H1 (cell line): ENCODE results near the gene RAB1B. TPM values are rescaled to one million over a fixed set of nuclear protein-coding genes. Genes with fewer than 3 reads are reported as not detected.

Source experiments
- CTCF ChIA-PET: fragments of 300-600 bp; sonication (Branson Sonifier 250); formaldehyde crosslinking; loops from one replicate; lab custom pipeline; 2021; ENCODE audit not compliant: partially characterized antibody; lab: Charles Lee
- POLR2A ChIA-PET: fragments of 300-600 bp; sonication (Branson Sonifier 250); formaldehyde crosslinking; loops from one replicate; lab custom pipeline; 2021; ENCODE audit warnings: inconsistent platforms; ENCODE audit not compliant: partially characterized antibody; lab: Charles Lee
- DNase-seq, 2 experiments: peaks; one replicate each; pipeline versions ENCODE4 v3.0.0 to v3.0.0-alpha.2; 2010 to 2022; ENCODE audit warnings: low spot score in 2 of 2, low read depth in 1 of 2, mixed read lengths in 1 of 2
- FAIRE-seq: peaks from 2 replicates; lab custom pipeline; 2011; peaks lifted over from hg19 to GRCh38; lab: Jason Lieb, UNC
- H2AFZ ChIP-seq: 2 replicates; pipeline ENCODE4 v1.8.1; 2012; ENCODE audit warnings: low read length, inconsistent platforms
- H2AK5ac ChIP-seq: 2 replicates; pipeline ENCODE4 v1.6.1; 2013; ENCODE audit warnings: low read depth, low read length
- H2BK120ac ChIP-seq: replicated peaks from 2 replicates; pipeline ENCODE3; 2013; ENCODE audit warnings: low read depth, low read length, inconsistent platforms
- H2BK12ac ChIP-seq: 2 replicates; pipeline ENCODE4 v1.6.1; 2013; ENCODE audit warnings: low read depth, low read length
- H2BK15ac ChIP-seq: 2 replicates; pipeline ENCODE4 v1.6.1; 2013; ENCODE audit warnings: low read length
- H2BK20ac ChIP-seq: 2 replicates; pipeline ENCODE4 v1.6.1; 2013; ENCODE audit warnings: low read length
- H2BK5ac ChIP-seq: 2 replicates; pipeline ENCODE4 v1.6.1; 2013; ENCODE audit warnings: low read depth, low read length
- H3K14ac ChIP-seq: 2 replicates; pipeline ENCODE4 v1.6.1; 2013; ENCODE audit warnings: inconsistent platforms; ENCODE audit not compliant: insufficient read length
- H3K18ac ChIP-seq: 2 replicates; pipeline ENCODE4 v1.6.1; 2013; ENCODE audit warnings: low read length; ENCODE audit errors: extremely low read depth
- H3K23ac ChIP-seq: 2 replicates; pipeline ENCODE4 v1.6.1; 2013; ENCODE audit warnings: inconsistent platforms; ENCODE audit not compliant: insufficient read length
- H3K23me2 ChIP-seq: 2 replicates; pipeline ENCODE4 v1.6.1; 2013; ENCODE audit warnings: low read depth, low read length
- H3K27ac ChIP-seq: 2 replicates; pipeline ENCODE4 v1.6.1; 2011; ENCODE audit warnings: low read depth, low read length, inconsistent platforms
- H3K27me3 ChIP-seq, 4 experiments: replicated peaks in 1 of 4; 1 replicate in 1 of 4; 2 replicates in 3 of 4; pipeline versions ENCODE4 v1.6.1 to v1.8.1; 2011 to 2013; ENCODE audit warnings: low read length in 3 of 4, mild to moderate bottlenecking in 3 of 4, inconsistent platforms in 2 of 4, mixed read lengths in 2 of 4, moderate library complexity in 1 of 4; ENCODE audit not compliant: control insufficient read depth in 3 of 4, insufficient read depth in 3 of 4; ENCODE audit errors: extremely low read depth in 1 of 4
- H3K36me3 ChIP-seq, 4 experiments: 2 replicates each; pipeline versions ENCODE4 v1.6.1 to v1.8.1; 2011 to 2013; ENCODE audit warnings: mild to moderate bottlenecking in 4 of 4, low read length in 3 of 4, moderate library complexity in 2 of 4, control low read depth in 1 of 4, inconsistent platforms in 1 of 4; ENCODE audit not compliant: insufficient read depth in 4 of 4, control insufficient read depth in 2 of 4
- H3K4ac ChIP-seq: replicated peaks from 2 replicates; pipeline ENCODE3; 2013; ENCODE audit warnings: low read length, low read depth, mixed read lengths, inconsistent platforms; ENCODE audit not compliant: insufficient read length
- H3K4me1 ChIP-seq, 4 experiments: replicated peaks in 1 of 4; 1 replicate in 1 of 4; 2 replicates in 3 of 4; pipeline versions ENCODE4 v1.6.1 to v1.8.1; 2011 to 2013; ENCODE audit warnings: low read length in 3 of 4, inconsistent platforms in 2 of 4, mixed read lengths in 1 of 4; ENCODE audit not compliant: insufficient read depth in 4 of 4, control insufficient read depth in 3 of 4
- H3K4me2 ChIP-seq, 2 experiments: 2 replicates each; pipeline versions ENCODE4 v1.6.1 to v1.8.1; 2011 to 2013; ENCODE audit warnings: low read depth in 2 of 2, low read length in 2 of 2, control low read depth in 1 of 2, inconsistent platforms in 1 of 2, mild to moderate bottlenecking in 1 of 2; ENCODE audit not compliant: insufficient read depth in 1 of 2
- H3K4me3 ChIP-seq, 4 experiments: fragments of 200-600, 300-600 bp in 1 of 4; sonication (generic), shearing (Covaris generic), sonication (Bioruptor Twin) in 1 of 4; 2 replicates each; pipeline versions ENCODE4 v1.5.1 to v1.8.1; 2011 to 2016; ENCODE audit warnings: low read length in 4 of 4, low read depth in 3 of 4, control low read depth in 2 of 4, inconsistent platforms in 2 of 4, mild to moderate bottlenecking in 2 of 4, mixed read lengths in 1 of 4, moderate library complexity in 1 of 4; ENCODE audit not compliant: insufficient read depth in 2 of 4; ENCODE audit errors: extremely low read depth in 1 of 4
- H3K56ac ChIP-seq: replicated peaks from 2 replicates; pipeline ENCODE3; 2013; ENCODE audit warnings: low read depth, mild to moderate bottlenecking, mixed read lengths, low read length, inconsistent platforms; ENCODE audit not compliant: insufficient read length
- H3K79me1 ChIP-seq: 2 replicates; pipeline ENCODE4 v1.6.1; 2013; ENCODE audit warnings: low read depth, low read length, control low read depth
- H3K79me2 ChIP-seq, 2 experiments: 2 replicates each; pipeline versions ENCODE4 v1.6.1 to v1.8.1; 2012 to 2013; ENCODE audit warnings: low read length in 2 of 2, mild to moderate bottlenecking in 2 of 2, inconsistent platforms in 1 of 2; ENCODE audit not compliant: insufficient read depth in 2 of 2, control insufficient read depth in 1 of 2
- H3K9ac ChIP-seq, 4 experiments: replicated peaks in 1 of 4; 1 replicate in 1 of 4; 2 replicates in 3 of 4; pipeline versions ENCODE4 v1.6.1 to v1.8.1; 2011 to 2013; ENCODE audit warnings: low read depth in 3 of 4, low read length in 3 of 4, control low read depth in 2 of 4, mild to moderate bottlenecking in 2 of 4, moderate library complexity in 2 of 4, inconsistent platforms in 1 of 4; ENCODE audit errors: extremely low read depth in 1 of 4
- H3K9me3 ChIP-seq, 2 experiments: 2 replicates each; pipeline versions ENCODE4 v1.6.1 to v1.8.1; 2012 to 2013; ENCODE audit warnings: mild to moderate bottlenecking in 2 of 2, moderate library complexity in 2 of 2, control low read depth in 1 of 2, inconsistent platforms in 1 of 2, low read depth in 1 of 2, low read length in 1 of 2, mixed read lengths in 1 of 2; ENCODE audit not compliant: insufficient read depth in 2 of 2
- H4K20me1 ChIP-seq, 2 experiments: replicated peaks in 1 of 2; 2 replicates each; pipeline versions ENCODE3 to v1.8.1; 2011 to 2013; ENCODE audit warnings: inconsistent platforms in 2 of 2, low read length in 2 of 2, mild to moderate bottlenecking in 1 of 2; ENCODE audit not compliant: insufficient read depth in 2 of 2, control insufficient read depth in 1 of 2
- H4K5ac ChIP-seq: 2 replicates; pipeline ENCODE4 v1.6.1; 2013; ENCODE audit warnings: low read length, low read depth, mixed read lengths, inconsistent platforms; ENCODE audit not compliant: insufficient read length
- H4K8ac ChIP-seq: 2 replicates; pipeline ENCODE4 v1.8.0; 2013; ENCODE audit warnings: mild to moderate bottlenecking, moderate library complexity, low read length, inconsistent platforms; ENCODE audit not compliant: insufficient read depth; ENCODE audit errors: extremely low read depth
- H4K91ac ChIP-seq: replicated peaks from 2 replicates; pipeline ENCODE3; 2013; ENCODE audit warnings: low read length, mixed read lengths, inconsistent platforms; ENCODE audit not compliant: insufficient read length
- BCL11A ChIP-seq, 2 experiments: IDR thresholded peaks; one replicate each; pipeline ENCODE4 v1.6.1; 2011; ENCODE audit warnings: low read depth in 2 of 2, low read length in 2 of 2, mild to moderate bottlenecking in 2 of 2
- KDM1A ChIP-seq: fragments of 200-600, 300-600 bp; sonication (generic); IDR thresholded peaks from 2 replicates; pipeline ENCODE4 v1.7.1; 2016; ENCODE audit warnings: mild to moderate bottlenecking, low read length, borderline replicate concordance
- SIX5 ChIP-seq: IDR thresholded peaks from 2 replicates; pipeline ENCODE4 v1.6.1; 2011; ENCODE audit warnings: mild to moderate bottlenecking, low read depth, low read length
- WGBS, 2 experiments: shearing (Covaris generic) in 1 of 2; methylation state at CpG; one replicate each; pipeline versions ENCODE4 v1.1.6 to v1.1.7; 2013 to 2015; ENCODE audit warnings: low lambda C conversion rate in 2 of 2, mixed read lengths in 2 of 2, inconsistent platforms in 1 of 2, low coverage in 1 of 2, missing lambda C conversion rate in 1 of 2; ENCODE audit not compliant: insufficient replicate concordance in 2 of 2, insufficient coverage in 1 of 2, insufficient read length in 1 of 2; ENCODE audit errors: extremely low coverage in 1 of 2, missing lambda C conversion rate in 1 of 2; 5-methylcytosine and 5-hydroxymethylcytosine counted together
- polyA plus RNA-seq, 7 experiments: library from polyadenylated mRNA; depleted of rRNA in 3 of 7; stranded (reverse) in 5 of 7; unstranded in 2 of 7; fragments of >200 nt in 5 of 7; fragments of 200-250 nt in 2 of 7; gene quantifications; 1 replicate in 5 of 7; 2 replicates in 1 of 7; 4 replicates in 1 of 7; pipeline versions ENCODE4 v1.2.1 to v1.2.3, GENCODE V29; 2011 to 2013; ENCODE audit warnings: missing spikeins in 2 of 7, mixed read lengths in 2 of 7
- total RNA-seq: library from RNA; stranded (reverse); fragmentation: NEBNext Ultra II Directional; extraction: Animal tissue kit (Norgen Biotek cat#: 25700); gene quantifications from 2 replicates; pipeline ENCODE4 v1.2.1, GENCODE V29; 2021

Gene RAB1B
- total and polyA plus RNA-seq, 2 of the 8 experiments (the other 6 are each of a cell fraction or from before 2014, with no cell fraction given), result 100 to 217 TPM

GRCh38 chr11:66259225-66259624, 9.2 kb upstream of the RAB1B start:
- DNase-seq, result no peak
- H2BK20ac ChIP-seq, result no peak overlapping the region
- H3K36me3 ChIP-seq, result peaks cover 12 to 24% (median 17%) of the 10 kb centered on the region in 4 experiments; a peak in 7 of 8 replicates
- no peak overlapping the region for H2AFZ ChIP-seq
- no peaks in the 10 kb centered on the region for H3K9me3 ChIP-seq
- no peak overlapping the region for H4K91ac ChIP-seq
- H3K14ac ChIP-seq, result no peak overlapping the region
- H2BK12ac ChIP-seq, result no peak overlapping the region
- peaks cover 0 to 5% of the 10 kb centered on the region in 2 experiments; a peak in 1 of 4 replicates for H3K79me2 ChIP-seq
- peak overlapping the region in 1 of 4 experiments; percentile 92; a peak in 2 of 8 replicates for H3K4me3 ChIP-seq
- H3K4me2 ChIP-seq, result peak overlapping the region in 1 of 2 experiments; percentile 27; a peak in 1 of 4 replicates
- no peak overlapping the region for H4K8ac ChIP-seq
- H3K27ac ChIP-seq, result no peak overlapping the region
- no peak overlapping the region for H3K18ac ChIP-seq
- ChIA-PET CTCF (interaction anchor here (0.6 to 1.5 kb wide), 7 partner anchors 7 to 304 kb away, joined by 3 to 8 read pairs (median 4); no protein-coding TSS in a partner anchor), POLR2A (interaction anchor here (0.7 to 1.2 kb wide), 4 partner anchors 14 to 208 kb away, joined by 3 to 4 read pairs (median 3); no protein-coding TSS in a partner anchor)
- peaks cover 0 to 5% (median 2%) of the 10 kb centered on the region in 4 experiments; a peak in 4 of 7 replicates for H3K4me1 ChIP-seq
- H2AK5ac ChIP-seq, result no peak overlapping the region
- WGBS, 2 experiments, result 90% methylated on average over 2 of the region's 2 CpGs; no CpG with 5 or more reads in 1 of the 2 experiments
- no peak overlapping the region for H3K23ac ChIP-seq
- no peak overlapping the region for H3K9ac ChIP-seq
- no peak overlapping the region for H3K4ac ChIP-seq
- H2BK5ac ChIP-seq, result no peak overlapping the region
- peaks cover 10% of the 10 kb centered on the region for H3K23me2 ChIP-seq
- no peak for FAIRE-seq
- peaks cover 5 to 19% of the 10 kb centered on the region in 2 experiments for H4K20me1 ChIP-seq
- peak; percentile 71; the same call in 1 of the 2 replicates for TF ChIP-seq KDM1A
- no peak for TF ChIP-seq BCL11A (IDR thresholded peaks at IDR 0.05; ENCODE audit: low read depth in 2 of 2, low read length in 2 of 2)
- TF ChIP-seq SIX5, result no peak
- peaks cover 0 to 3% (median 0%) of the 10 kb centered on the region in 4 experiments; a peak in 1 of 7 replicates for H3K27me3 ChIP-seq
- H2BK15ac ChIP-seq, result no peak overlapping the region
- H3K56ac ChIP-seq, result no peak overlapping the region
- no peaks in the 10 kb centered on the region for H3K79me1 ChIP-seq
- H2BK120ac ChIP-seq, result no peak overlapping the region
- no peak overlapping the region for H4K5ac ChIP-seq
